ENCODE measurements around the gene FBXL4. TPM values are rescaled to one million over a fixed set of nuclear protein-coding genes. Genes with fewer than 3 reads are reported as not detected.
A peak's percentile ranks its signal among the peaks of the same experiment; 100 is the strongest.

The FBXL4 gene
- total RNA-seq, 4 donors from 2014 or later, result 4.9 to 15.1 (median 10.0) TPM

DNA sequence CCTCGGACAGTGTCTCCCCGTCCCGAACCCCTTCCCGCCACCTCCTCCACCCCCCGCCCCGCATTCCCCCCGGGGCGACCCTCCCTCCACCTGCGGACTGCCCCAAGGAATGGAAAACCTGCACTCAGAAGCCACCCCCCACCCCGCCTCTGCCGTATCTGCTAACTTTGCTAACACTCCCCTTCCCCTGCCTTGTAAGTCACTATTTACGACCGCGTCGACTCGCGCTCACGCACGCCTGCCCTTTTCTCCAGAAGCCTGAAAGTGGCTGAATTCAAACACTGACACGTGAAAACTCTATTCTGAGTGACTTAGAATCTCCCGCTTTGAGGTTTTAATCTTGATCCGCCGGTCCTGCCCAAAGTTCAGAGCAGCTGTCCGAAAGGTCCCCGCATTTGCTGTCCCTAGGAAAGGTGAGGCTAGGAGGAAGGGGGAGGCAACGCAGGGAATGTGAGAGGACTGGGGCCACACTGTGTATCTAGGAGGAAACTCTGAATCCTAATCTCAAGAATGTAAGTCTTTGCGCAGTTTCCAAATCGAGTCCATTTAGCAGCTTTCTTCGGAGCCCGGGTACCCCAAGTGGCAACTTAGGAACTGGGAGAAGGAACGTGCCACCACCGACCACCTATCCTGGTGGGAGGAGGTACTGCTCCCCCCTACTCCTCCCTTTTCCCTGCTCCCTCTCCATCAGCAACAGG lies 122.7 kb downstream of the FBXL4 start:
- H3K27ac ChIP-seq, result no peak overlapping the region
- peaks cover 21 to 97% (median 52%) of the 10 kb centered on the region in 4 donors for H3K27me3 ChIP-seq
- H3K4me1 ChIP-seq, result peaks cover 5 to 31% (median 6%) of the 10 kb centered on the region in 3 donors
- no peak for DNase-seq
- intact Hi-C loops (cut with DNase I), result no loop called here
- no peak overlapping the region for H3K4me3 ChIP-seq
- WGBS, 2 donors, result 10% methylated on average over 20 of the region's 32 CpGs; no CpG with 5 or more reads in 1 of the 2 donors
- no peaks in the 10 kb centered on the region for H3K36me3 ChIP-seq
- TF ChIP-seq POLR2A (IDR thresholded peaks at IDR 0.05), result no peak
- no peak for TF ChIP-seq CTCF (IDR thresholded peaks at IDR 0.05)
- H3K9me3 ChIP-seq, result no peaks in the 10 kb centered on the region

- Histone ChIP-seq H3K4me1 (peaks cover 5 to 31% (median 6%) of the 10 kb centered on the region in 3 donors), H3K36me3 (no peaks in the 10 kb centered on the region), H3K27ac (no peak overlapping the region), H3K4me3 (peak overlapping the region in 1 of 4 donors; percentile 0), H3K9me3 (no peaks in the 10 kb centered on the region), H3K27me3 (peaks cover 21 to 97% (median 48%) of the 10 kb centered on the region in 4 donors)
- intact Hi-C loops (cut with DNase I), result no loop called here
- WGBS, 2 donors, result 8 to 9% methylated on average over 32 to 35 of the region's 44 CpGs
- TF ChIP-seq CTCF (IDR thresholded peaks at IDR 0.05), result no peak
- no peak for TF ChIP-seq POLR2A (IDR thresholded peaks at IDR 0.05)
- DNase-seq, result no peak
Measured at GRCh38 chr6:98824162-98824901, 123.4 kb downstream of the FBXL4 start.

DNA sequence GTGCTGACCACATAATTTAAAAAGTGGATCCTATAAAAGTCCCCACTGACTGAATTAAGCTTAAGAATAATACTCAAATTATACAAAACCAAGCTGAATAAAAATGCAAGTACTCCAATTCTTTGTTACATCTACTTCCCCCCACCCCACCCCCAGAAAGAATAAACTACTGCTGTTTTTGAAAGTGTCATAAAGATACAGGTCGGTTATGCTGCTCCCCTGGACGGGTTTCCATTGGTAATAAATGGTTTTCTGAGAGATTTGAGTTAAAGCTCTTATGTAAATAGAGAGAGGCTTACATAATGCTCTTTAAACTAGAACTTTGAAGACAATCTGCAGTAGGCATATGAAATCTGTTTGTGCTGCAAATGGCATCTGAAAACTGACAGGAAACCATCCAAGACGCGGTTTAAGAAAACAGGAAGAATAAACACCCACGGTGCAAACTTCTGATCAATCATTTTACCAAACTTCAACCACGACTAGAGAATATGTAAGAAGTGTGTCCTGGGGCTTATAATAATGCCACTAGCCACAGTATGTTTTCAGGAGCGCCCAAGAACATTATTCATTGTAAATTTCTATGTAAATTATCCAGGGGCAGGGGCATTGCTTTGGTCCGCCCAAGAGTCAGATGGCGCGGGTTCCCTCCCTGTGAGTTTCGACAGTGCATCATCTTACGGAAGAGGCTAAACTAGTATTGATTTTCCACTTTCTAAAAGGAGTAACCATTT lies 124.2 kb downstream of the FBXL4 start:
- DNase-seq, result no peak
- no peaks in the 10 kb centered on the region for H3K36me3 ChIP-seq
- H3K9me3 ChIP-seq, result no peaks in the 10 kb centered on the region
- 11 to 15% methylated on average over 12 of the region's 12 CpGs for WGBS, 2 donors
- intact Hi-C loops (cut with DNase I), result no loop called here
- peaks cover 5 to 30% (median 6%) of the 10 kb centered on the region in 3 donors for H3K4me1 ChIP-seq
- TF ChIP-seq POLR2A (IDR thresholded peaks at IDR 0.05), result no peak
- no peak for TF ChIP-seq CTCF (IDR thresholded peaks at IDR 0.05)
- no peak overlapping the region for H3K27ac ChIP-seq
- peaks cover 21 to 97% (median 42%) of the 10 kb centered on the region in 4 donors for H3K27me3 ChIP-seq
- H3K4me3 ChIP-seq, result peak overlapping the region in 1 of 4 donors; percentile 0

- H3K36me3 ChIP-seq, result no peaks in the 10 kb centered on the region
- H3K4me1 ChIP-seq, result peaks cover 0 to 18% (median 6%) of the 10 kb centered on the region in 3 donors
- DNase-seq, result no peak
- H3K9me3 ChIP-seq, result no peaks in the 10 kb centered on the region
- 72 to 92% methylated on average over 2 of the region's 2 CpGs for WGBS, 2 donors
- H3K27me3 ChIP-seq, result peaks cover 16 to 94% (median 28%) of the 10 kb centered on the region in 4 donors
- H3K4me3 ChIP-seq, result no peak overlapping the region
- intact Hi-C loops (cut with DNase I), result no loop called here
- H3K27ac ChIP-seq, result no peak overlapping the region
- TF ChIP-seq CTCF (IDR thresholded peaks at IDR 0.05) (no peak), POLR2A (IDR thresholded peaks at IDR 0.05) (no peak)
Measured at GRCh38 chr6:98821756-98822405, 125.9 kb downstream of the FBXL4 start.

Other genes starting within 250 kb of the FBXL4 start
- gene POU3F2, start 113.4 kb downstream of the FBXL4 start, total RNA-seq, result not detected

Data from esophagus squamous epithelium (tissue), 5 donors.